Neural cell (in vitro differentiated cells): Measurements from ENCODE around the gene NECTIN1. TPM values are rescaled to one million over a fixed set of nuclear protein-coding genes. Genes with fewer than 3 reads are reported as not detected.

Source experiments
- H2AFZ ChIP-seq: fragments of 200-600, 300-800 bp; sonication (generic), shearing (Covaris generic); 2 replicates; pipeline ENCODE4 v1.6.0; 2014; ENCODE audit warnings: low read depth, mild to moderate bottlenecking, antibody characterized with exemption, low read length, moderate library complexity
- H3F3A ChIP-seq: fragments of 200-600 bp; shearing (Covaris generic); 2 replicates; pipeline ENCODE4 v1.6.1; 2016; ENCODE audit warnings: mild to moderate bottlenecking, moderate library complexity, mixed read lengths, antibody characterized with exemption, low read length; ENCODE audit not compliant: insufficient read depth, poor library complexity, severe bottlenecking
- H3K27ac ChIP-seq: fragments of 200-600, 300-800 bp; sonication (generic), shearing (Covaris generic); 2 replicates; pipeline ENCODE4 v1.5.1; 2014; ENCODE audit warnings: mild to moderate bottlenecking, low read length, moderate library complexity
- H3K27me3 ChIP-seq: fragments of 300-800, 200-600 bp; sonication (generic), shearing (Covaris generic); 2 replicates; pipeline ENCODE4 v1.6.0; 2014; ENCODE audit warnings: mild to moderate bottlenecking, low read depth, low read length, moderate library complexity; ENCODE audit not compliant: insufficient read depth
- H3K36me3 ChIP-seq: fragments of 300-800, 200-600 bp; sonication (generic), shearing (Covaris generic); 2 replicates; pipeline ENCODE4 v1.5.1; 2014; ENCODE audit warnings: mild to moderate bottlenecking, antibody characterized with exemption, low read length, moderate library complexity; ENCODE audit not compliant: insufficient read depth
- H3K4me2 ChIP-seq: fragments of 300-800, 200-600 bp; sonication (generic), shearing (Covaris generic); 2 replicates; pipeline ENCODE4 v1.6.0; 2014; ENCODE audit warnings: mild to moderate bottlenecking, low read length
- H3K4me3 ChIP-seq: fragments of 300-800, 200-600 bp; sonication (generic), shearing (Covaris generic); 2 replicates; pipeline ENCODE4 v1.5.1; 2014; ENCODE audit warnings: mild to moderate bottlenecking, low read length, moderate library complexity
- H3K79me2 ChIP-seq: fragments of 200-600 bp; shearing (Covaris generic); replicated peaks from 2 replicates; pipeline ENCODE4 v1.6.0; 2014; ENCODE audit warnings: mild to moderate bottlenecking, low read length, moderate library complexity; ENCODE audit not compliant: insufficient read depth
- H3K9ac ChIP-seq: fragments of 300-800, 200-600 bp; sonication (generic), shearing (Covaris generic); 2 replicates; pipeline ENCODE4 v1.6.1; 2016; ENCODE audit warnings: mild to moderate bottlenecking, low read length, mixed read lengths
- H3K9me2 ChIP-seq: fragments of 200-600 bp; shearing (Covaris generic); 2 replicates; pipeline ENCODE4 v1.6.1; 2016; ENCODE audit warnings: mild to moderate bottlenecking, low read length, mixed read lengths; ENCODE audit not compliant: insufficient read depth
- H3K9me3 ChIP-seq: fragments of 200-600, 300-800 bp; sonication (generic), shearing (Covaris generic); 2 replicates; pipeline ENCODE4 v1.6.1; 2016; ENCODE audit warnings: mild to moderate bottlenecking, mixed run types, low read length, moderate library complexity, mixed read lengths
- H4K20me1 ChIP-seq: fragments of 200-600 bp; shearing (Covaris generic); 2 replicates; pipeline ENCODE4 v1.6.1; 2016; ENCODE audit warnings: mild to moderate bottlenecking, mixed run types; ENCODE audit not compliant: insufficient read depth
- CTCF ChIP-seq: fragments of 450-650 bp; IDR thresholded peaks from 2 replicates; pipeline ENCODE4 v1.5.1; 2014; ENCODE audit warnings: antibody characterized with exemption, mild to moderate bottlenecking, moderate library complexity; ENCODE audit not compliant: poor library complexity, severe bottlenecking
- EP300 ChIP-seq: fragments of 450-650 bp; conservative IDR thresholded peaks from 2 replicates; pipeline ENCODE4 v1.6.1; 2014; ENCODE audit warnings: antibody characterized with exemption, mild to moderate bottlenecking, moderate library complexity; ENCODE audit not compliant: poor library complexity, severe bottlenecking
- EZH2 ChIP-seq: fragments of 200-600, 300-800 bp; shearing (Covaris generic), sonication (generic); IDR thresholded peaks from 2 replicates; pipeline ENCODE4 v1.6.1; 2014; ENCODE audit warnings: antibody characterized with exemption, low read length, borderline replicate concordance, mild to moderate bottlenecking; ENCODE audit not compliant: insufficient read depth, poor library complexity, severe bottlenecking
- MXI1 ChIP-seq: fragments of 450-650 bp; conservative IDR thresholded peaks from 2 replicates; pipeline ENCODE4 v1.6.1; 2014; ENCODE audit warnings: antibody characterized with exemption, mild to moderate bottlenecking; ENCODE audit not compliant: poor library complexity, severe bottlenecking
- POLR2AphosphoS5 ChIP-seq: IDR thresholded peaks from 2 replicates; pipeline ENCODE4 v1.6.1; 2012
- RAD21 ChIP-seq: fragments of 450-650 bp; conservative IDR thresholded peaks from 2 replicates; pipeline ENCODE4 v1.6.1; 2014; ENCODE audit warnings: antibody characterized with exemption, mild to moderate bottlenecking, moderate library complexity
- REST ChIP-seq: IDR thresholded peaks from 2 replicates; pipeline ENCODE4 v1.6.1; 2012; ENCODE audit warnings: borderline replicate concordance
- SMC3 ChIP-seq: fragments of 450-650 bp; conservative IDR thresholded peaks from 2 replicates; pipeline ENCODE4 v1.6.1; 2014; ENCODE audit warnings: antibody characterized with exemption, mild to moderate bottlenecking, moderate library complexity; ENCODE audit not compliant: poor library complexity
- TAF1 ChIP-seq: IDR thresholded peaks from 2 replicates; pipeline ENCODE4 v1.6.1; 2012; ENCODE audit warnings: low read depth
- polyA plus RNA-seq: library from polyadenylated mRNA; depleted of rRNA; stranded (reverse); fragments of >200 nt; gene quantifications from 2 replicates; pipeline ENCODE4 v1.2.3, GENCODE V29; 2014

The NECTIN1 gene
- polyA plus RNA-seq, 1 donor from 2014 or later: 5.6 TPM

- H3K4me2 ChIP-seq: no peak overlapping the region
- TF ChIP-seq SMC3: no peak
- TF ChIP-seq RAD21: no peak
- TF ChIP-seq CTCF: no peak
- no peak for TF ChIP-seq EZH2
- no peak for TF ChIP-seq REST
- no peak for TF ChIP-seq EP300
- TF ChIP-seq TAF1: no peak
- no peak for TF ChIP-seq POLR2AphosphoS5
- no peak for TF ChIP-seq MXI1
- no peaks in the 10 kb centered on the region for H3K79me2 ChIP-seq
- H3K9me2 ChIP-seq: no peaks in the 10 kb centered on the region
- H3K9me3 ChIP-seq: no peaks in the 10 kb centered on the region
- no peaks in the 10 kb centered on the region for H4K20me1 ChIP-seq
- H3K27me3 ChIP-seq: no peaks in the 10 kb centered on the region
- no peaks in the 10 kb centered on the region for H3K36me3 ChIP-seq
- H3K27ac ChIP-seq: no peak overlapping the region
- H3F3A ChIP-seq: no peaks in the 10 kb centered on the region
- no peak overlapping the region for H3K4me3 ChIP-seq
- H3K9ac ChIP-seq: no peak overlapping the region
- no peak overlapping the region for H2AFZ ChIP-seq
These were observed 85.1 kb downstream of the NECTIN1 start for GRCh38 chr11:119643876-119644225.

GRCh38 chr11:119643212-119643875 lies 85.7 kb downstream of the NECTIN1 start:
- Histone ChIP-seq H3K79me2 (no peaks in the 10 kb centered on the region), H4K20me1 (no peaks in the 10 kb centered on the region), H3K9ac (no peak overlapping the region), H3K9me3 (no peaks in the 10 kb centered on the region), H2AFZ (no peak overlapping the region), H3K36me3 (no peaks in the 10 kb centered on the region), H3K9me2 (no peaks in the 10 kb centered on the region), H3K27ac (no peak overlapping the region), H3K27me3 (no peaks in the 10 kb centered on the region), H3K4me3 (no peak overlapping the region), H3K4me2 (no peak overlapping the region), H3F3A (no peaks in the 10 kb centered on the region)
- TF ChIP-seq TAF1 (no peak), MXI1 (no peak), SMC3 (no peak), CTCF (no peak), POLR2AphosphoS5 (no peak), RAD21 (no peak), EZH2 (no peak), REST (no peak), EP300 (no peak)
